K562 (cell line): ENCODE measurements around the gene GUCA2B. TPM values are rescaled to one million over a fixed set of nuclear protein-coding genes. Genes with fewer than 3 reads are reported as not detected.

Source experiments
- ATAC-seq: fragments of 200-7000 bp; cut with Tn5 transposase; 3 replicates; pipeline ENCODE4 v1.9.1; 2020; ENCODE audit warnings: moderate library complexity
- BruUV-seq: library from RNA; stranded (reverse); fragments of 400-500 nt; replicated peaks from 2 replicates; lab custom pipeline; 2021; lab: Mats Ljungman, UMichigan
- CTCF ChIA-PET: fragments of 300-600 bp; formaldehyde crosslinking; extraction: SDS; loops from one replicate; lab custom pipeline; 2021; ENCODE audit warnings: low intra/inter-chr PET ratio; lab: Yijun Ruan, JAX
- POLR2A ChIA-PET: fragments of 300-600, 350-650 bp; sonication (Branson Sonifier 250); formaldehyde crosslinking; extraction: SDS; loops from one replicate; lab custom pipeline; 2021; ENCODE audit warnings: antibody characterized with exemption, inconsistent platforms; lab: Yijun Ruan, JAX
- DNase-seq, 4 experiments: peaks; one replicate each; pipeline versions ENCODE4 v3.0.0 to v3.0.0-alpha.2; 2011 to 2018; ENCODE audit warnings: low spot score in 3 of 4, mixed read lengths in 3 of 4; ENCODE audit errors: extremely low read depth in 1 of 4
- FAIRE-seq: peaks from 2 replicates; lab custom pipeline; 2011; peaks lifted over from hg19 to GRCh38; lab: Jason Lieb, UNC
- H2AFZ ChIP-seq: 2 replicates; pipeline ENCODE4 v1.6.0; 2011; ENCODE audit warnings: low read depth, low read length, control low read depth, inconsistent platforms
- H3K27ac ChIP-seq: fragments of 200-600 bp; 3 replicates; pipeline ENCODE4 v1.8.0; 2011; ENCODE audit warnings: low read depth, mild to moderate bottlenecking, control low read depth, inconsistent platforms, low read length, moderate library complexity, mixed read lengths; ENCODE audit errors: extremely low read depth
- H3K27me3 ChIP-seq, 2 experiments: fragments of 300-600 bp in 1 of 2; 2 replicates in 1 of 2; 3 replicates in 1 of 2; pipeline versions ENCODE4 v1.6.0 to v1.8.0; 2011; ENCODE audit warnings: inconsistent platforms in 2 of 2, low read length in 2 of 2, mild to moderate bottlenecking in 1 of 2, mixed read lengths in 1 of 2, moderate library complexity in 1 of 2; ENCODE audit not compliant: control insufficient read depth in 2 of 2, insufficient read depth in 2 of 2
- H3K36me3 ChIP-seq: fragments of 300-600 bp; 3 replicates; pipeline ENCODE4 v1.8.0; 2011; ENCODE audit warnings: mild to moderate bottlenecking, low read length, inconsistent platforms; ENCODE audit not compliant: control insufficient read depth, insufficient read depth
- H3K4me1 ChIP-seq, 2 experiments: fragments of 200-600 bp in 1 of 2; replicated peaks in 1 of 2; 2 replicates in 1 of 2; 3 replicates in 1 of 2; pipeline versions ENCODE4 v1.5.1 to v1.8.0; 2011; ENCODE audit warnings: inconsistent platforms in 2 of 2, low read length in 2 of 2, mild to moderate bottlenecking in 1 of 2, mixed read lengths in 1 of 2, moderate library complexity in 1 of 2; ENCODE audit not compliant: control insufficient read depth in 2 of 2, insufficient read depth in 2 of 2
- H3K4me2 ChIP-seq: 2 replicates; pipeline ENCODE4 v1.6.1; 2011; ENCODE audit warnings: low read length, control low read depth, inconsistent platforms, mixed read lengths; ENCODE audit not compliant: insufficient read depth
- H3K4me3 ChIP-seq: fragments of 200-600 bp; sonication (generic), shearing (Covaris generic); 2 replicates; pipeline ENCODE4 v1.5.1; 2016; ENCODE audit warnings: control low read depth, inconsistent platforms
- H3K79me2 ChIP-seq: fragments of 200-600 bp; 3 replicates; pipeline ENCODE4 v1.8.0; 2011; ENCODE audit warnings: low read length, inconsistent platforms; ENCODE audit not compliant: control insufficient read depth, insufficient read depth
- H3K9ac ChIP-seq, 2 experiments: 2 replicates each; pipeline versions ENCODE4 v1.6.0 to v1.6.1; 2011; ENCODE audit warnings: low read depth in 2 of 2, low read length in 2 of 2, control low read depth in 1 of 2, inconsistent platforms in 1 of 2, mild to moderate bottlenecking in 1 of 2, mixed read lengths in 1 of 2; ENCODE audit not compliant: insufficient read depth in 1 of 2
- H3K9me1 ChIP-seq: one replicate; pipeline ENCODE4 v1.6.0; 2011; ENCODE audit warnings: inconsistent platforms, mild to moderate bottlenecking, low read length, moderate library complexity; ENCODE audit not compliant: control insufficient read depth, insufficient read depth
- H3K9me3 ChIP-seq: replicated peaks from 2 replicates; pipeline ENCODE4 v1.5.1; 2011; ENCODE audit warnings: low read depth, low read length, inconsistent platforms; ENCODE audit not compliant: control insufficient read depth, insufficient read depth
- H4K20me1 ChIP-seq: replicated peaks from 2 replicates; pipeline ENCODE4 v1.6.1; 2011; ENCODE audit warnings: low read length, inconsistent platforms, mixed read lengths; ENCODE audit not compliant: control insufficient read depth, insufficient read depth
- ATF3 ChIP-seq, 2 experiments: fragments of 450-650 bp in 1 of 2; sonication (generic) in 1 of 2; formaldehyde crosslinking in 1 of 2; IDR thresholded peaks in 1 of 2; conservative IDR thresholded peaks in 1 of 2; 2 replicates each; pipeline versions ENCODE4 v1.6.1 to v1.8.1; 2016 to 2023; ENCODE audit warnings: mild to moderate bottlenecking in 2 of 2, moderate library complexity in 2 of 2, inconsistent platforms in 1 of 2, missing genetic modification reagents in 1 of 2
- ATF7 ChIP-seq: fragments of 450-650 bp; IDR thresholded peaks from 2 replicates; pipeline ENCODE4 v1.7.1; 2014; ENCODE audit warnings: mild to moderate bottlenecking, moderate library complexity
- BRF1 ChIP-seq: IDR thresholded peaks from 3 replicates; pipeline ENCODE4 v1.6.1; 2011; ENCODE audit warnings: borderline replicate concordance, mild to moderate bottlenecking; ENCODE audit not compliant: insufficient read length; ENCODE audit errors: extremely low read depth
- KHSRP ChIP-seq: fragments of 450-650 bp; IDR thresholded peaks from 2 replicates; pipeline ENCODE4 v1.6.1; 2017
- MNT ChIP-seq, 2 experiments: fragments of 450-650 bp; conservative IDR thresholded peaks; 2 replicates each; pipeline ENCODE4 v1.6.1; 2017; ENCODE audit warnings: mild to moderate bottlenecking in 2 of 2, moderate library complexity in 2 of 2
- PTBP1 ChIP-seq: fragments of 200-400 bp; formaldehyde crosslinking; IDR thresholded peaks from 2 replicates; pipeline ENCODE4 v1.6.1; 2017; ENCODE audit warnings: low read depth, low read length
- RERE ChIP-seq: sonication (generic); formaldehyde crosslinking; IDR thresholded peaks from 2 replicates; pipeline ENCODE4 v1.8.0; 2023; ENCODE audit warnings: missing genetic modification reagents, mild to moderate bottlenecking, borderline replicate concordance
- RFX1 ChIP-seq: fragments of 450-650 bp; IDR thresholded peaks from 2 replicates; pipeline ENCODE4 v1.6.1; 2016; ENCODE audit warnings: mild to moderate bottlenecking, moderate library complexity
- ZBTB12 ChIP-seq: fragments of 250-450 bp; sonication (Bioruptor Pico); IDR thresholded peaks from 2 replicates; pipeline ENCODE4 v1.4.0; 2020
- ZBTB7A ChIP-seq: IDR thresholded peaks from 2 replicates; pipeline ENCODE4 v1.6.1; 2011; ENCODE audit warnings: low read depth, mild to moderate bottlenecking, low read length, moderate library complexity, borderline replicate concordance; ENCODE audit not compliant: control insufficient read depth
- ZKSCAN3 ChIP-seq: fragments of 250-450 bp; sonication (Bioruptor Pico); IDR thresholded peaks from 2 replicates; pipeline ENCODE4 v1.4.0; 2020
- ZNF282 ChIP-seq: sonication (generic); formaldehyde crosslinking; IDR thresholded peaks from 2 replicates; pipeline ENCODE4 v1.8.1; 2023; ENCODE audit warnings: missing genetic modification reagents
- WGBS: fragments of 100-300 bp; shearing (Covaris generic); methylation state at CpG from one replicate; pipeline ENCODE4 v1.1.6; 2016; ENCODE audit warnings: low coverage, mixed read lengths; ENCODE audit not compliant: insufficient coverage; ENCODE audit errors: missing lambda C conversion rate; 5-methylcytosine and 5-hydroxymethylcytosine counted together
- in situ Hi-C: fragments of 300-500 bp; cut with MboI; formaldehyde crosslinking; loops from 4 replicates; pipeline ENCODE4 v1.15.0; 2018; ENCODE audit warnings: inconsistent platforms, mixed read lengths
- intact Hi-C: fragments of 100-400 bp; cut with micrococcal nuclease; formaldehyde crosslinking; loops from 2 replicates; pipeline ENCODE4 v1.14.2; 2022
- polyA plus RNA-seq, 8 experiments: library from polyadenylated mRNA; depleted of rRNA in 4 of 8; stranded (reverse) in 5 of 8; unstranded in 3 of 8; fragments of >200 nt; fragmentation: Nextera tagmentation in 2 of 8; fragmentation: Illumina TruSeq in 1 of 8; extraction: Ambion mirVana in 2 of 8; extraction: Trizol in 1 of 8; gene quantifications; 2 replicates each; pipeline versions ENCODE4 v1.2.1 to v1.2.3, GENCODE V29; 2011 to 2014; ENCODE audit warnings: inconsistent platforms in 1 of 8, missing spikeins in 1 of 8
- total RNA-seq, 7 experiments: library from RNA; depleted of rRNA in 6 of 7; stranded (reverse); fragments of >200 nt in 6 of 7; fragmentation: Illumina TruSeq in 2 of 7; extraction: Trizol in 2 of 7; gene quantifications; 2 replicates each; pipeline versions ENCODE4 v1.2.1 to v1.2.3, GENCODE V29; 2011 to 2021; ENCODE audit warnings: low replicate concordance in 1 of 7

Gene GUCA2B
- total and polyA plus RNA-seq, 9 of the 15 experiments (the other 6 are each of a cell fraction or from before 2014, with no cell fraction given): not detected

- 0 out of 2 replicates have a peak, but pooled peaks have one; percentile 14 for TF ChIP-seq ATF3 (IDR thresholded peaks at IDR 0.05)
- no peak for TF ChIP-seq ATF3 (CRISPR knock-in tag; conservative IDR thresholded peaks at IDR 0.05)
- peak; percentile 37; the same call in 1 of the 2 replicates for TF ChIP-seq ZBTB7A
- peak; percentile 32; the same call in 1 of the 2 replicates for TF ChIP-seq ATF7
Observed at GRCh38 chr1:42168391-42168670, 15.1 kb downstream of the GUCA2B start (continued).

GRCh38 chr1:42168763-42169162 lies 15.6 kb downstream of the GUCA2B start:
- no peak overlapping the region for H3K27ac ChIP-seq
- peaks cover 0 to 16% of the 10 kb centered on the region in 2 experiments; a peak in 2 of 5 replicates for H3K4me1 ChIP-seq
- in situ Hi-C loops (no loop called here), intact Hi-C loops (no loop called here)
- H3K4me3 ChIP-seq: no peak overlapping the region
- CTCF ChIA-PET: no interaction called here
- no peak for ATAC-seq
- POLR2A ChIA-PET: interaction anchor here (0.6 kb wide), 1 partner anchor 10 kb away, joined by 3 read pairs; no protein-coding TSS in a partner anchor
- BruUV-seq: no TSS peak
- no peaks in the 10 kb centered on the region for H3K79me2 ChIP-seq
- H3K9me3 ChIP-seq: no peaks in the 10 kb centered on the region; the same call in 1 of the 2 replicates
- H4K20me1 ChIP-seq: peaks cover 10% of the 10 kb centered on the region; the same call in 1 of the 2 replicates
- TF ChIP-seq KHSRP: no peak
- no peak for TF ChIP-seq RFX1
- TF ChIP-seq PTBP1: no peak
- TF ChIP-seq MNT (conservative IDR thresholded peaks at IDR 0.05): no peak
- TF ChIP-seq RERE (CRISPR knock-in tag): no peak
- TF ChIP-seq BRF1: no peak
- no peak for TF ChIP-seq ZNF282 (CRISPR knock-in tag)
- TF ChIP-seq ZKSCAN3 (CRISPR knock-in tag): no peak
- TF ChIP-seq ZBTB12 (CRISPR knock-in tag): no peak
- DNase-seq: no peak
- 10% methylated on average over 3 of the region's 3 CpGs for WGBS
- H3K27me3 ChIP-seq: peaks cover 0 to 20% of the 10 kb centered on the region in 2 experiments; a peak in 3 of 5 replicates
- no peak overlapping the region for H2AFZ ChIP-seq
- H3K9ac ChIP-seq: no peak overlapping the region
- H3K4me2 ChIP-seq: no peak overlapping the region
- H3K36me3 ChIP-seq: no peaks in the 10 kb centered on the region
- no peaks in the 10 kb centered on the region for H3K9me1 ChIP-seq
- no peak for FAIRE-seq
